Adrenal gland (tissue), 12 donors: Measurements from ENCODE around the gene SEMA3E. TPM values are rescaled to one million over a fixed set of nuclear protein-coding genes. Genes with fewer than 3 reads are reported as not detected.

Source experiments
- DNase-seq, 7 donors: peaks; one replicate each; pipeline ENCODE4 v3.0.0-alpha.2; 2019 to 2020
- H3K27ac ChIP-seq, 5 donors: fragments of 200-600 bp; sonication (generic) in 4 of 5; 1 replicate in 3 of 5; 2 replicates in 2 of 5; pipeline versions ENCODE4 v1.5.1 to v1.8.0; 2016 to 2020; ENCODE audit warnings: mild to moderate bottlenecking in 1 of 5
- H3K27me3 ChIP-seq: fragments of 200-600 bp; 2 replicates; pipeline ENCODE4 v1.8.0; 2021
- H3K36me3 ChIP-seq, 2 donors: fragments of 200-600 bp; replicated peaks in 1 of 2; 1 replicate in 1 of 2; 2 replicates in 1 of 2; pipeline versions ENCODE4 v1.5.1 to v1.8.0; 2018 to 2022
- H3K4me1 ChIP-seq, 2 donors: fragments of 200-600 bp; replicated peaks in 1 of 2; 1 replicate in 1 of 2; 2 replicates in 1 of 2; pipeline versions ENCODE4 v1.5.1 to v1.8.0; 2018 to 2021
- H3K4me3 ChIP-seq, 4 donors: fragments of 200-600 bp; sonication (generic) in 3 of 4; one replicate each; pipeline ENCODE4 v1.5.1; 2016 to 2018
- H3K9me3 ChIP-seq, 3 donors: fragments of 200-600 bp; sonication (generic) in 1 of 3; replicated peaks in 1 of 3; 1 replicate in 2 of 3; 2 replicates in 1 of 3; pipeline versions ENCODE4 v1.5.1 to v1.8.0; 2016 to 2021
- POLR2A ChIP-seq, 2 donors: fragments of 450-650 bp; IDR thresholded peaks; one replicate each; pipeline ENCODE4 v1.6.1; 2017; ENCODE audit warnings: antibody characterized with exemption in 2 of 2, mild to moderate bottlenecking in 2 of 2, moderate library complexity in 1 of 2
- WGBS, 4 donors: extraction: QIAGEN DNeasy Blood & Tissue Kit in 2 of 4; methylation state at CpG; one replicate each; pipeline versions ENCODE4 v1.1.5 to v1.1.7; 2013 to 2017; 5-methylcytosine and 5-hydroxymethylcytosine counted together
- intact Hi-C, 2 donors: fragments of 100-400 bp; cut with DNase I; formaldehyde crosslinking; loops; one replicate each; pipeline versions ENCODE4 v1.14.1 to v1.15.0; 2022 to 2023
- polyA plus RNA-seq, 3 donors: library from polyadenylated mRNA; stranded (reverse); fragments of 200-250 nt in 2 of 3; fragments of 350-450 nt in 1 of 3; fragmentation: Illumina TruSeq in 1 of 3; extraction: RNeasy Lipid Tissue Mini Kit (QIAGEN cat#74804) in 1 of 3; gene quantifications; one replicate each; pipeline ENCODE4 v1.2.3, GENCODE V29; 2013 to 2014
- total RNA-seq, 9 donors: library from RNA; depleted of rRNA in 4 of 9; stranded (reverse); fragments of >200 nt in 4 of 9; fragments of 120-200 nt in 1 of 9; fragmentation: NEBNext Ultra II Directional in 1 of 9; extraction: Animal tissue kit (Norgen Biotek cat#: 25700) in 1 of 9; gene quantifications; one replicate each; pipeline versions ENCODE4 v1.1.0 to v1.2.4, GENCODE V29; 2013 to 2023
- TF ChIP-seq, protein P1 (sequence below), 6 experiments: fragments of 450-650 bp in 4 of 6; fragments of 200-600 bp in 2 of 6; sonication (generic) in 1 of 6; IDR thresholded peaks; 1 replicate in 5 of 6; 2 replicates in 1 of 6; pipeline versions ENCODE4 v1.5.1 to v1.8.0; 2016 to 2021; ENCODE audit warnings: antibody characterized with exemption in 6 of 6, mild to moderate bottlenecking in 2 of 6, moderate library complexity in 1 of 6
- donor health status: healthy with polysubstance abuse.
- donor health status: Bipolar disorder and iron deficiency.
- donor health status: DM: yes; HTN: yes; CAD: no.
- donor health status: DM: no; HTN: no; CAD: no.
- donor health status: DM: no; HTN: no; CAD: no.
- donor health status: DM: yes; HTN: yes; CAD: no.

SEMA3E gene
- total and polyA plus RNA-seq, 12 donors, result 0.09 to 0.58 (median 0.16) TPM; not detected in 4

DNA sequence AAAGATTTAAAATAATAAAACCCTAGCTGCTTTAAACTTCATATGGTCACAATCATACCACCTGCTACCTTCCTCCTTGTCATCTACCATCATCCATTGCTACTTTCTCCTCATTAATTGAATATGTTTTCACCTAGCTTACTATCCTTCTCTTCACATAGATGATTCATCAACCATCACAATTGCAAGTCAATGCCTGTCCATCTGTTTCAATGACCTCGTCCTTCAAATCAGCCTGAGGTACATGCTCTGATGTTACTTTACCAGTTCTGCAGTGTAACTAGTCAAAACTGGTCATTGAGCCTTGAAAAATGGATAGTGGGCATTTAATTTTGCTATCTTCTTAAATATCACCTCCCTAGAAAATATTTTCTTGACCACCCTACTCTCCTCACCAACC is 164.7 kb downstream of the SEMA3E start:
- Histone ChIP-seq H3K36me3 (no peaks in the 10 kb centered on the region), H3K4me3 (no peak overlapping the region), H3K27ac (no peak overlapping the region), H3K4me1 (no peaks in the 10 kb centered on the region), H3K27me3 (no peaks in the 10 kb centered on the region), H3K9me3 (no peaks in the 10 kb centered on the region)
- intact Hi-C loops, result no loop called here
- no peak for DNase-seq
- TF ChIP-seq, protein P1, sequence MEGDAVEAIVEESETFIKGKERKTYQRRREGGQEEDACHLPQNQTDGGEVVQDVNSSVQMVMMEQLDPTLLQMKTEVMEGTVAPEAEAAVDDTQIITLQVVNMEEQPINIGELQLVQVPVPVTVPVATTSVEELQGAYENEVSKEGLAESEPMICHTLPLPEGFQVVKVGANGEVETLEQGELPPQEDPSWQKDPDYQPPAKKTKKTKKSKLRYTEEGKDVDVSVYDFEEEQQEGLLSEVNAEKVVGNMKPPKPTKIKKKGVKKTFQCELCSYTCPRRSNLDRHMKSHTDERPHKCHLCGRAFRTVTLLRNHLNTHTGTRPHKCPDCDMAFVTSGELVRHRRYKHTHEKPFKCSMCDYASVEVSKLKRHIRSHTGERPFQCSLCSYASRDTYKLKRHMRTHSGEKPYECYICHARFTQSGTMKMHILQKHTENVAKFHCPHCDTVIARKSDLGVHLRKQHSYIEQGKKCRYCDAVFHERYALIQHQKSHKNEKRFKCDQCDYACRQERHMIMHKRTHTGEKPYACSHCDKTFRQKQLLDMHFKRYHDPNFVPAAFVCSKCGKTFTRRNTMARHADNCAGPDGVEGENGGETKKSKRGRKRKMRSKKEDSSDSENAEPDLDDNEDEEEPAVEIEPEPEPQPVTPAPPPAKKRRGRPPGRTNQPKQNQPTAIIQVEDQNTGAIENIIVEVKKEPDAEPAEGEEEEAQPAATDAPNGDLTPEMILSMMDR (IDR thresholded peaks at IDR 0.05), result no peak
- TF ChIP-seq POLR2A (IDR thresholded peaks at IDR 0.05), result no peak
- WGBS, 4 donors, result 71 to 86% (median 79%) methylated on average over 1 of the region's 1 CpG

DNA sequence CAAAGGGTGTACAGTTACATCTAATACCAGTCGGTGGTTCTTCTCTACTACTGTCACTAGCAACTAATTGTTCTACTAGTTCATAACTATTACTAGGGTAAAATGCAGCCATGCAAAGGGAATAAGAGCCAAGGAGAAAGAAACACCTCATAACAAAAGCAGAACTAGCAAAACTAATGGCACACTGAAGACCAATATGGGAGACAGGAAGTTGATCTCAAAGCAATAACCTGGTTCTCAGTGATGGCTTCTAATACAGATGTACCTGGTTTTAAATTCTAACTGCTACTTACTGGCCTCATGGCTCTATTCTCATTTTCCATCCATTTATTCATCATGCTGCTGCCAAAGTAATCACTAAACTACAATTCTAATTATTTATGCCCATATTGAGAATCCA is 170.3 kb downstream of the SEMA3E start:
- Histone ChIP-seq H3K27ac (no peak overlapping the region), H3K4me3 (no peak overlapping the region), H3K9me3 (no peaks in the 10 kb centered on the region), H3K4me1 (no peaks in the 10 kb centered on the region), H3K36me3 (no peaks in the 10 kb centered on the region), H3K27me3 (no peaks in the 10 kb centered on the region)
- WGBS, 4 donors, result 65 to 75% (median 66%) methylated on average over 1 of the region's 1 CpG
- intact Hi-C loops, result no loop called here
- DNase-seq, result no peak
- TF ChIP-seq, protein P1 (IDR thresholded peaks at IDR 0.05), result no peak
- no peak for TF ChIP-seq POLR2A (IDR thresholded peaks at IDR 0.05)

DNA sequence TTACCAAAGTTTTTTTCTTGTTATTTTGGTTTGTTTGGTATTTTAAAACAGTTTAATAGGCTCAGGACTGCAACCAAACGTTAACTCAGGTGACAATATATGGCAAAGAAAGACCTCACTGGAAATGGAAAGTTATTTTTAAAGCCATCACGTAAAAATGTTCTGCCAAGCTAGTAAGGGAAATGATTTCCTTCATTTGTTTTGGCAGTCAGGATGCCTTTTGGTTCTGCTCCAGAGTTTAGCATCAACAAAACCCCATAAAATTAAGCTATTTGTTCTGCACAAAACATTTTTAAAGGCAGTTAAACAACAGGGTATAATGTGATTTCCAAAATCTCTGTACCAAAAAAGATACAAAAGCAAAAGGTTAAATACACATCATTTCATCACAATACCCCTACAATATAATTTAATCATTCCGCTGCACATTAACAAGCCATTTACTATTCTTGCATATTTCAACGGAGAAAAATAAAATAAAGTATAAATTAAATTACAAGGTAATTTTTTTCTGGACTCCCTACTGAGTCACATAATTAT is 172.4 kb downstream of the SEMA3E start:
- no peaks in the 10 kb centered on the region for H3K27me3 ChIP-seq
- WGBS, 4 donors, result 38 to 45% (median 42%) methylated on average over 4 of the region's 4 CpGs
- H3K4me3 ChIP-seq, result no peak overlapping the region
- H3K9me3 ChIP-seq, result no peaks in the 10 kb centered on the region
- H3K27ac ChIP-seq, result no peak overlapping the region
- no peak for TF ChIP-seq POLR2A (IDR thresholded peaks at IDR 0.05)
- H3K4me1 ChIP-seq, result no peaks in the 10 kb centered on the region
- no peak for DNase-seq
- no peaks in the 10 kb centered on the region for H3K36me3 ChIP-seq
- intact Hi-C loops, result no loop called here

DNA sequence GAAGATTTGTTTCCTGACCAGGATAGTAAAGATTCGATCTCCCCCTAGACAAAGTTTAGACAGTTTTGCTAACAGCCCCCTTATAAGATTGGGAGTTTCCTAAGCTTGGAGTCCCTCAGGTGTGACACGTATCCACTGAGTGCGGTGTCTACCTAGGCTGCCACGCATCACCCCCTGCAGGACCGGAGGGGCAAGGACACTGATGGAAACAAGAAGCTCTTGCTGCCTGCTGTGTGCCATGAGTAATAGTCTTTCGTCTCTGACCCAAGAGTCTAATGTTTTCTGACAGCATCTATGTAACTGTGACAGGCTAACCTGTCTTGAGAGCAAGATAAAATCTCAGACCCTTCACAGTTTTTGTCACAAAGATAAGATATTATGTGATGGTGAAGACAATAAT is 173.5 kb downstream of the SEMA3E start:
- 55 to 64% (median 60%) methylated on average over 6 of the region's 6 CpGs for WGBS, 4 donors

DNA sequence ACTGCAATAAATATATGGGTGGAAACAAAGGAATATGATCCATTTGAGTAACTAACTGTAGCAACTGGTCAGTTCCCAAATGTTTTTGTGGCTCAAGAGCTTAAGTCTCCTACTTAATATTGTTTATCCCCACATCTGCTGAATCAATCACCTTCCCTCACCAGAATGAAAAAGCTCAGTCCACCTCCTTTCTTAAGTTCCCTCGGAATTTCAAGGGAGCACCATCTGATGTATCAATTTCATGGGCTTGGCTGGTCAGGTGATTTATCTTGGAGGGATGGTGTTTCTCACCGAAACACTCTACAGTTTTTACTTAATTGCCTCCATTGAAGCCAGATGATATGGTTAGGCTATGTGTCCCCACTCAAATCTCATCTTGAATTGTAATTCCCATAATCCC is 176.6 kb downstream of the SEMA3E start:
- no peak for DNase-seq
- intact Hi-C loops, result no loop called here
- WGBS, 4 donors, result 67 to 83% (median 73%) methylated on average over 2 of the region's 2 CpGs
- TF ChIP-seq, protein P1 (IDR thresholded peaks at IDR 0.05), result no peak
- TF ChIP-seq POLR2A (IDR thresholded peaks at IDR 0.05), result no peak
- Histone ChIP-seq H3K27me3 (no peaks in the 10 kb centered on the region), H3K36me3 (no peaks in the 10 kb centered on the region), H3K4me1 (no peaks in the 10 kb centered on the region), H3K27ac (no peak overlapping the region), H3K9me3 (no peaks in the 10 kb centered on the region), H3K4me3 (no peak overlapping the region)

More for the DNA sequence above, 173.5 kb downstream of the SEMA3E start:
- Histone ChIP-seq H3K4me3 (no peak overlapping the region), H3K27me3 (no peaks in the 10 kb centered on the region), H3K4me1 (no peaks in the 10 kb centered on the region), H3K27ac (no peak overlapping the region), H3K36me3 (no peaks in the 10 kb centered on the region), H3K9me3 (no peaks in the 10 kb centered on the region)
- no peak for DNase-seq
- TF ChIP-seq, protein P1 (IDR thresholded peaks at IDR 0.05), result no peak
- TF ChIP-seq POLR2A (IDR thresholded peaks at IDR 0.05), result no peak
- intact Hi-C loops, result no loop called here
